PFSK-1 (cell line): ENCODE measurements around the gene PCCA.

Source experiments
- FOXP2 ChIP-seq: optimal IDR thresholded peaks from 2 replicates; pipeline ENCODE3; 2011; ENCODE audit warnings: borderline replicate concordance, control low read depth, inconsistent platforms; ENCODE audit not compliant: insufficient read depth; ENCODE audit errors: extremely low read length, extremely low read depth
- POLR2AphosphoS5 ChIP-seq: IDR thresholded peaks from 2 replicates; pipeline ENCODE4 v1.6.1; 2012; ENCODE audit warnings: low read depth, mild to moderate bottlenecking, control low read depth, low read length, moderate library complexity
- REST ChIP-seq, 2 experiments: IDR thresholded peaks; 2 replicates each; pipeline versions ENCODE4 v1.6.1 to v1.8.0; 2011 to 2012; ENCODE audit warnings: low read depth in 2 of 2, low read length in 2 of 2, control low read depth in 1 of 2, inconsistent platforms in 1 of 2, mild to moderate bottlenecking in 1 of 2, moderate library complexity in 1 of 2; ENCODE audit not compliant: insufficient read depth in 1 of 2
- SIN3A ChIP-seq: IDR thresholded peaks from 2 replicates; pipeline ENCODE4 v1.6.1; 2012; ENCODE audit warnings: mild to moderate bottlenecking, low read length, moderate library complexity, borderline replicate concordance; ENCODE audit not compliant: insufficient read depth
- TAF1 ChIP-seq: IDR thresholded peaks from 2 replicates; pipeline ENCODE4 v1.6.1; 2012; ENCODE audit warnings: low read length, control low read depth, borderline replicate concordance; ENCODE audit not compliant: insufficient read depth

The PCCA gene

GRCh38 chr13:100356889-100357288, 268.0 kb downstream of the PCCA start:
- TF ChIP-seq FOXP2, result no peak
- no peak for TF ChIP-seq POLR2AphosphoS5
- no peak for TF ChIP-seq REST (IDR thresholded peaks at IDR 0.05; ENCODE audit: insufficient read depth in 1 of 2, low read depth in 2 of 2, low read length in 2 of 2)
- no peak for TF ChIP-seq SIN3A
- no peak for TF ChIP-seq TAF1

DNA sequence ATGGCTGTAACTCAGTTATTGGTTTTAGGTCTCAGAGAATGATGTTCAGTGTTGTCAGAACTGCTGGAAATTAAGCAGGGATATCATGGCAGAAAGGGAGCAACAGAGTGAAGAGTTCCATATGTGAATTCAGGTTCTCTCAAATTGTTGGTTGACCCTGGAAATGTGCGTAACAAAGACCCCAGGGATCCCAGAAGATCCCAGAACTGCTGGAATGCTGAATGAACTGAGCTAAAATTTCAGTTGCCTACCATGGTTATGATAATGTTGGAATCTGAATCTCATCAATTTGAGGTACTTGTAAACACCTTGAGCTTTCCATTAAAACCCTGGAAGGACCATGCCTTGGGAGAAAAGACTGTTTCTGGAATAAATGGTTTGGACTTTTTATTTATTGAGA, 268.9 kb downstream of the PCCA start:
- TF ChIP-seq POLR2AphosphoS5 (no peak), FOXP2 (no peak), SIN3A (no peak), REST (IDR thresholded peaks at IDR 0.05; ENCODE audit: insufficient read depth in 1 of 2, low read depth in 2 of 2, low read length in 2 of 2) (no peak), TAF1 (no peak)

DNA sequence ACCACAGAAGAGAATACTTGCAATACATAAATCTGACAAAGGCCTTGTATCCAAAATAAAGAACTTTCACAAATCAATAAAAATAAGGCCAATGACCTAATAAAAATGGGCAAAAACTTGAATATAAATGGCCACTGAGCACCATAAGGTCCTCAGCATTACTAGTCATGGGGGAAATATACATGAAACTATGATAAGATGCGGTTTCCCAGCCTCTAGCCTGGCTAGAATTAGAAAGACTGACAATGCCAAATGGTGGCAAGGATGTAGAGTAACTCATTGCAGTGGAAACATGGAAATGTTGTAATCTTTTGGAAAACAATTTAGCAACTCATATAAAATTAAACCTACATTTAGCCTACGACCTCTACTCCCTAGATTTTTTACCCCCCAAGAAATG, 272.6 kb downstream of the PCCA start:
- TF ChIP-seq SIN3A, result no peak
- TF ChIP-seq POLR2AphosphoS5, result no peak
- TF ChIP-seq FOXP2, result no peak
- TF ChIP-seq TAF1, result no peak
- TF ChIP-seq REST (IDR thresholded peaks at IDR 0.05; ENCODE audit: insufficient read depth in 1 of 2, low read depth in 2 of 2, low read length in 2 of 2), result no peak

- TF ChIP-seq SIN3A (no peak), FOXP2 (no peak), REST (IDR thresholded peaks at IDR 0.05; ENCODE audit: insufficient read depth in 1 of 2, low read depth in 2 of 2, low read length in 2 of 2) (no peak), POLR2AphosphoS5 (no peak), TAF1 (no peak)
These were observed 273.5 kb downstream of the PCCA start for GRCh38 chr13:100362371-100362770.

DNA sequence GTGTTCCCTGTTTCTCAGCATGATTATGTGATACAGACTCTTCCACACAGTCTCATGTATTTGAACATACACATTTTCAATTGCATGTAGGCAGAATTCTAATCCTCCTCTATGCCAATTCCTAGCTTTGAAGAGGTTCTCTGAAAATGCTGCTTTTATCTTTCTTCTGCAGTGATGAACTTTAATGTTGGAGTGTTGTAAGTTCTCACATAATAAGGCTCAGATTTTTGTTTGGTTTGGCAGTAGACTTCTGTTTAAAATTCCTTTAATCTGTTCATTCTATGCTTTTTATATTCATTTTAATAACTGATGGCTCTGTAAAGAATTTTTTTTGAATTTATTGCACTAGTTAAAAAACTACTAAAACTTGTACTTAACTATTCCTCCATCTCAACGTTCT, 273.9 kb downstream of the PCCA start:
- TF ChIP-seq POLR2AphosphoS5 (no peak), TAF1 (no peak), SIN3A (no peak), REST (IDR thresholded peaks at IDR 0.05; ENCODE audit: insufficient read depth in 1 of 2, low read depth in 2 of 2, low read length in 2 of 2) (no peak), FOXP2 (no peak)
